IPS DF 6.9 (cell line): ENCODE data around the gene MCF2L2.

Experiments
- DNase-seq: peaks from one replicate; pipeline ENCODE4 v3.0.0-alpha.2; 2013; ENCODE audit warnings: low read depth, low spot score
- H3K27ac ChIP-seq: one replicate; pipeline ENCODE4 v1.5.1; 2013; ENCODE audit warnings: low read length, control low read depth
- H3K27me3 ChIP-seq: 2 replicates; pipeline ENCODE4 v1.6.1; 2013; ENCODE audit warnings: mild to moderate bottlenecking, low read length; ENCODE audit not compliant: control insufficient read depth, insufficient read depth
- H3K36me3 ChIP-seq: 2 replicates; pipeline ENCODE4 v1.6.1; 2013; ENCODE audit warnings: low read length; ENCODE audit not compliant: control insufficient read depth, insufficient read depth
- H3K4me1 ChIP-seq: 2 replicates; pipeline ENCODE4 v1.6.1; 2013; ENCODE audit warnings: low read length; ENCODE audit not compliant: control insufficient read depth, insufficient read depth
- H3K4me3 ChIP-seq: 2 replicates; pipeline ENCODE4 v1.5.1; 2013; ENCODE audit warnings: mild to moderate bottlenecking, low read length
- H3K9me3 ChIP-seq: 2 replicates; pipeline ENCODE4 v1.6.1; 2013; ENCODE audit warnings: low read length, inconsistent platforms; ENCODE audit not compliant: control insufficient read depth, insufficient read depth
- WGBS: extraction: QIAGEN DNeasy Blood & Tissue Kit; methylation state at CpG from one replicate; pipeline ENCODE4 v1.1.7; 2013; ENCODE audit warnings: mixed read lengths, missing lambda C conversion rate; ENCODE audit not compliant: insufficient read length, insufficient coverage; 5-methylcytosine and 5-hydroxymethylcytosine counted together

The MCF2L2 gene

GRCh38 chr3:183313351-183313750 lies 115.1 kb downstream of the MCF2L2 start:
- Histone ChIP-seq H3K4me1 (0 out of 2 replicates have a peak, but pooled peaks cover 1% of the 10 kb centered on the region), H3K4me3 (no peak overlapping the region), H3K27me3 (no peaks in the 10 kb centered on the region), H3K36me3 (no peaks in the 10 kb centered on the region; the same call in 1 of the 2 replicates), H3K27ac (no peak overlapping the region), H3K9me3 (no peaks in the 10 kb centered on the region)
- no peak for DNase-seq
- WGBS: no CpG with 5 or more reads among the region's 4 CpGs

GRCh38 chr3:183312433-183312832 lies 116.0 kb downstream of the MCF2L2 start:
- Histone ChIP-seq H3K27me3 (no peaks in the 10 kb centered on the region), H3K4me1 (0 out of 2 replicates have a peak, but pooled peaks cover 1% of the 10 kb centered on the region), H3K9me3 (no peaks in the 10 kb centered on the region), H3K4me3 (no peak overlapping the region), H3K27ac (no peak overlapping the region), H3K36me3 (no peaks in the 10 kb centered on the region; the same call in 1 of the 2 replicates)
- no peak for DNase-seq
- WGBS: no CpG with 5 or more reads among the region's 2 CpGs

- 0 out of 2 replicates have a peak, but pooled peaks cover 1% of the 10 kb centered on the region for H3K4me1 ChIP-seq
- WGBS: no CpG with 5 or more reads among the region's 3 CpGs
Measured at GRCh38 chr3:183310936-183311335, 117.5 kb downstream of the MCF2L2 start.

GRCh38 chr3:183309276-183309675 lies 119.1 kb downstream of the MCF2L2 start:
- Histone ChIP-seq H3K4me3 (no peak overlapping the region), H3K27ac (no peak overlapping the region), H3K36me3 (no peaks in the 10 kb centered on the region; the same call in 1 of the 2 replicates), H3K27me3 (no peaks in the 10 kb centered on the region), H3K9me3 (no peaks in the 10 kb centered on the region), H3K4me1 (0 out of 2 replicates have a peak, but pooled peaks cover 1% of the 10 kb centered on the region)
- WGBS: no CpG with 5 or more reads among the region's 5 CpGs
- no peak for DNase-seq

More at GRCh38 chr3:183310936-183311335, 117.5 kb downstream of the MCF2L2 start:
- no peaks in the 10 kb centered on the region; the same call in 1 of the 2 replicates for H3K36me3 ChIP-seq
- no peak overlapping the region for H3K4me3 ChIP-seq
- H3K9me3 ChIP-seq: no peaks in the 10 kb centered on the region
- DNase-seq: no peak
- no peaks in the 10 kb centered on the region for H3K27me3 ChIP-seq
- no peak overlapping the region for H3K27ac ChIP-seq

GRCh38 chr3:183308751-183309150 lies 119.7 kb downstream of the MCF2L2 start:
- no CpG with 5 or more reads among the region's 5 CpGs for WGBS
- Histone ChIP-seq H3K4me1 (0 out of 2 replicates have a peak, but pooled peaks cover under 1% of the 10 kb centered on the region), H3K27ac (no peak overlapping the region), H3K27me3 (no peaks in the 10 kb centered on the region), H3K9me3 (no peaks in the 10 kb centered on the region), H3K4me3 (no peak overlapping the region), H3K36me3 (no peaks in the 10 kb centered on the region; the same call in 1 of the 2 replicates)
- no peak for DNase-seq

GRCh38 chr3:183307749-183308148 lies 120.7 kb downstream of the MCF2L2 start:
- no peak overlapping the region for H3K4me3 ChIP-seq
- H3K27me3 ChIP-seq: no peaks in the 10 kb centered on the region
- H3K27ac ChIP-seq: no peak overlapping the region
- no peak for DNase-seq
- H3K36me3 ChIP-seq: no peaks in the 10 kb centered on the region; the same call in 1 of the 2 replicates
- WGBS: no CpG with 5 or more reads among the region's 2 CpGs
- no peaks in the 10 kb centered on the region for H3K4me1 ChIP-seq
- no peaks in the 10 kb centered on the region for H3K9me3 ChIP-seq

GRCh38 chr3:183306798-183307671 lies 121.4 kb downstream of the MCF2L2 start:
- no peaks in the 10 kb centered on the region for H3K27me3 ChIP-seq
- H3K4me1 ChIP-seq: no peaks in the 10 kb centered on the region
- no peak overlapping the region for H3K4me3 ChIP-seq
- no peak for DNase-seq
- H3K36me3 ChIP-seq: no peaks in the 10 kb centered on the region; the same call in 1 of the 2 replicates
- no peak overlapping the region for H3K27ac ChIP-seq
- no peaks in the 10 kb centered on the region for H3K9me3 ChIP-seq
- WGBS: no CpG with 5 or more reads among the region's 9 CpGs

- Histone ChIP-seq H3K9me3 (no peaks in the 10 kb centered on the region), H3K36me3 (no peaks in the 10 kb centered on the region), H3K4me1 (no peaks in the 10 kb centered on the region), H3K27ac (no peak overlapping the region), H3K4me3 (no peak overlapping the region), H3K27me3 (no peaks in the 10 kb centered on the region)
- DNase-seq: no peak
- WGBS: no CpG with 5 or more reads among the region's 2 CpGs
Measured at GRCh38 chr3:183303690-183304089, 124.7 kb downstream of the MCF2L2 start.

- no peak for DNase-seq
- no peaks in the 10 kb centered on the region for H3K27me3 ChIP-seq
- H3K36me3 ChIP-seq: no peaks in the 10 kb centered on the region
- H3K9me3 ChIP-seq: no peaks in the 10 kb centered on the region
- H3K4me3 ChIP-seq: no peak overlapping the region
- no CpG with 5 or more reads among the region's 8 CpGs for WGBS
- H3K27ac ChIP-seq: no peak overlapping the region
- no peaks in the 10 kb centered on the region for H3K4me1 ChIP-seq
Measured at GRCh38 chr3:183301937-183302580, 126.4 kb downstream of the MCF2L2 start.

- no CpG with 5 or more reads among the region's 6 CpGs for WGBS
- Histone ChIP-seq H3K4me1 (no peaks in the 10 kb centered on the region), H3K27me3 (no peaks in the 10 kb centered on the region), H3K9me3 (no peaks in the 10 kb centered on the region), H3K27ac (no peak overlapping the region), H3K36me3 (no peaks in the 10 kb centered on the region), H3K4me3 (no peak overlapping the region)
- no peak for DNase-seq
Measured at GRCh38 chr3:183300996-183301562, 127.3 kb downstream of the MCF2L2 start.
